Endothelial cell of umbilical vein (primary cell): ENCODE measurements around the gene RPL18. TPM values are rescaled to one million over a fixed set of nuclear protein-coding genes. Genes with fewer than 3 reads are reported as not detected.

Experiments used
- BruUV-seq: library from RNA; stranded (reverse); fragments of 400-500 nt; replicated peaks from 2 replicates; lab custom pipeline; 2021; lab: Mats Ljungman, UMichigan
- CTCF ChIA-PET: fragments of 300-600, 350-600 bp; sonication (Branson Sonifier 250); formaldehyde crosslinking; loops from one replicate; lab custom pipeline; 2021; ENCODE audit warnings: antibody characterized with exemption, inconsistent platforms; lab: Charles Lee
- POLR2A ChIA-PET: fragments of 300-600, 350-600 bp; sonication (Branson Sonifier 250); formaldehyde crosslinking; loops from one replicate; lab custom pipeline; 2021; ENCODE audit warnings: antibody characterized with exemption, inconsistent platforms; lab: Charles Lee
- DNase-seq: peaks from one replicate; pipeline ENCODE4 v3.0.0-alpha.2; 2011; ENCODE audit warnings: low read depth, low spot score
- FAIRE-seq: peaks from 2 replicates; lab custom pipeline; 2011; peaks lifted over from hg19 to GRCh38; lab: Jason Lieb, UNC
- H2AFZ ChIP-seq: 2 replicates; pipeline ENCODE4 v1.6.0; 2012; ENCODE audit warnings: low read depth, low read length, control low read depth, inconsistent platforms
- H3K27ac ChIP-seq: 2 replicates; pipeline ENCODE4 v1.5.1; 2011; ENCODE audit warnings: low read depth, mild to moderate bottlenecking, control low read depth, low read length, moderate library complexity; ENCODE audit not compliant: insufficient read depth
- H3K27me3 ChIP-seq, 2 experiments: 2 replicates each; pipeline versions ENCODE4 v1.6.0 to v1.6.1; 2011; ENCODE audit warnings: low read length in 2 of 2, mixed read lengths in 1 of 2; ENCODE audit not compliant: control insufficient read depth in 2 of 2, insufficient read depth in 2 of 2
- H3K36me3 ChIP-seq, 2 experiments: 2 replicates in 1 of 2; 3 replicates in 1 of 2; pipeline ENCODE4 v1.5.1; 2011; ENCODE audit warnings: low read length in 2 of 2, mild to moderate bottlenecking in 1 of 2, moderate library complexity in 1 of 2; ENCODE audit not compliant: control insufficient read depth in 2 of 2, insufficient read depth in 2 of 2; ENCODE audit errors: extremely low read depth in 1 of 2
- H3K4me1 ChIP-seq: 3 replicates; pipeline ENCODE4 v1.5.1; 2011; ENCODE audit warnings: mild to moderate bottlenecking, low read length; ENCODE audit not compliant: control insufficient read depth, insufficient read depth; ENCODE audit errors: extremely low read depth
- H3K4me2 ChIP-seq: 2 replicates; pipeline ENCODE4 v1.6.1; 2011; ENCODE audit warnings: low read length, control low read depth, mixed read lengths; ENCODE audit not compliant: insufficient read depth
- H3K4me3 ChIP-seq, 3 experiments: fragments of 200-600 bp in 1 of 3; sonication (generic), shearing (Covaris generic) in 1 of 3; replicated peaks in 1 of 3; 2 replicates each; pipeline ENCODE4 v1.5.1; 2011 to 2016; ENCODE audit warnings: control low read depth in 3 of 3, low read length in 3 of 3, mild to moderate bottlenecking in 2 of 3, inconsistent platforms in 1 of 3, low read depth in 1 of 3, moderate library complexity in 1 of 3; ENCODE audit not compliant: insufficient read depth in 1 of 3
- H3K79me2 ChIP-seq: 2 replicates; pipeline ENCODE4 v1.6.0; 2012; ENCODE audit warnings: low read length, inconsistent platforms; ENCODE audit not compliant: control insufficient read depth, insufficient read depth
- H3K9ac ChIP-seq: replicated peaks from 2 replicates; pipeline ENCODE3; 2011; ENCODE audit warnings: low read length, control low read depth; ENCODE audit not compliant: insufficient read depth; ENCODE audit errors: extremely low read depth
- H3K9me1 ChIP-seq: replicated peaks from 3 replicates; pipeline ENCODE4 v1.6.0; 2011; ENCODE audit warnings: mild to moderate bottlenecking, low read length; ENCODE audit not compliant: control insufficient read depth, insufficient read depth; ENCODE audit errors: extremely low read depth
- H3K9me3 ChIP-seq: replicated peaks from 2 replicates; pipeline ENCODE4 v1.5.1; 2012; ENCODE audit warnings: low read length, inconsistent platforms; ENCODE audit not compliant: control insufficient read depth, insufficient read depth
- H4K20me1 ChIP-seq: replicated peaks from 2 replicates; pipeline ENCODE3; 2011; ENCODE audit warnings: mild to moderate bottlenecking, low read length; ENCODE audit not compliant: control insufficient read depth, insufficient read depth; ENCODE audit errors: extremely low read depth
- EZH2 ChIP-seq: IDR thresholded peaks from 2 replicates; pipeline ENCODE4 v1.6.1; 2012; ENCODE audit warnings: borderline replicate concordance, low read depth, mild to moderate bottlenecking, moderate library complexity, low read length, inconsistent platforms; ENCODE audit not compliant: severe bottlenecking
- FOS ChIP-seq: IDR thresholded peaks from 2 replicates; pipeline ENCODE4 v1.6.1; 2011; ENCODE audit warnings: mild to moderate bottlenecking, low read length, moderate library complexity, borderline replicate concordance; ENCODE audit not compliant: insufficient read depth
- GATA2 ChIP-seq: IDR thresholded peaks from 2 replicates; pipeline ENCODE4 v1.7.0; 2011; ENCODE audit warnings: low read depth, mild to moderate bottlenecking, moderate library complexity, mixed read lengths, low read length; ENCODE audit not compliant: insufficient read length, insufficient read depth
- JUN ChIP-seq: IDR thresholded peaks from 2 replicates; pipeline ENCODE4 v1.6.1; 2011; ENCODE audit warnings: borderline replicate concordance, low read depth; ENCODE audit not compliant: insufficient read length, insufficient read depth
- MAX ChIP-seq: IDR thresholded peaks from 2 replicates; pipeline ENCODE4 v1.6.1; 2011; ENCODE audit not compliant: insufficient read depth, insufficient read length
- MYC ChIP-seq: IDR thresholded peaks from one replicate; pipeline ENCODE4 v1.6.1; 2011; ENCODE audit warnings: mild to moderate bottlenecking, low read depth, low read length
- POLR2A ChIP-seq: IDR thresholded peaks from 2 replicates; pipeline ENCODE4 v1.6.1; 2012; ENCODE audit warnings: low read depth, mild to moderate bottlenecking, control low read depth, low read length
- POLR2AphosphoS5 ChIP-seq: IDR thresholded peaks from 2 replicates; pipeline ENCODE4 v1.6.1; 2012; ENCODE audit warnings: low read depth, mild to moderate bottlenecking, control low read depth, low read length, moderate library complexity; ENCODE audit not compliant: insufficient read depth
- dilution Hi-C: fragments of 300-500 bp; cut with MboI; formaldehyde crosslinking; loops from one replicate; pipeline ENCODE4 v1.15.0; 2019; ENCODE audit warnings: low sequenced_read_pairs; ENCODE audit not compliant: extremely low pct_ligation_motif_present
- intact Hi-C: fragments of 100-400 bp; cut with micrococcal nuclease; formaldehyde crosslinking; loops from one replicate; pipeline ENCODE4 v1.10.0; 2022
- polyA plus RNA-seq, 4 experiments: library from polyadenylated mRNA; depleted of rRNA in 3 of 4; stranded (reverse) in 3 of 4; unstranded in 1 of 4; fragments of >200 nt; gene quantifications; 2 replicates each; pipeline versions ENCODE4 v1.2.1 to v1.2.3, GENCODE V29; 2011 to 2012; ENCODE audit warnings: missing spikeins in 1 of 4
- total RNA-seq: library from RNA; stranded (reverse); gene quantifications from 2 replicates; pipeline ENCODE4 v1.2.3, GENCODE V29; 2021
- TF ChIP-seq, protein P1 (sequence below), 2 donors: IDR thresholded peaks; 1 replicate in 1 of 2; 2 replicates in 1 of 2; pipeline ENCODE4 v1.5.1; 2011; ENCODE audit warnings: low read length in 2 of 2, mild to moderate bottlenecking in 2 of 2, moderate library complexity in 2 of 2, control low read depth in 1 of 2, inconsistent platforms in 1 of 2, low read depth in 1 of 2; ENCODE audit not compliant: insufficient read depth in 1 of 2; ENCODE audit errors: extremely low read depth in 1 of 2

RPL18 gene
- total and polyA plus RNA-seq, 2 donors (not counting 3 experiments of a cell fraction or from before 2014, with no cell fraction given) = 1,407 to 2,154 TPM

DNA sequence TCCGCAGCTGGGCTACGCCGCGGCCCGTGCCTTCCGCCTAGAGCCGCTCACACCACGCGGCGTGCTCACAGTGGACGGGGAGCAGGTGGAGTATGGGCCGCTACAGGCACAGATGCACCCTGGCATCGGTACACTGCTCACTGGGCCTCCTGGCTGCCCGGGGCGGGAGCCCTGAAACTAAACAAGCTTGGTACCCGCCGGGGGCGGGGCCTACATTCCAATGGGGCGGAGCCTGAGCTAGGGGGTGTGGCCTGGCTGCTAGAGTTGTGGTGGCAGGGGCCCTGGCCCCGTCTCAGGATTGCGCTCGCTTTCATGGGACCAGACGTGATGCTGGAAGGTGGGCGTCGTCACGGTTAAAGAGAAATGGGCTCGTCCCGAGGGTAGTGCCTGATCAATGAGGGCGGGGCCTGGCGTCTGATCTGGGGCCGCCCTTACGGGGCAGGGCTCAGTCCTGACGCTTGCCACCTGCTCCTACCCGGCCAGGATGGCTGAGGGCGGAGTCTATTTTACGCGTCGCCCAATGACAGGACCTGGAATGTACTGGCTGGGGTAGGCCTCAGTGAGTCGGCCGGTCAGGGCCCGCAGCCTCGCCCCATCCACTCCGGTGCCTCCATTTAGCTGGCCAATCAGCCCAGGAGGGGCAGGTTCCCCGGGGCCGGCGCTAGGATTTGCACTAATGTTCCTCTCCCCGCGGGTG lies 10.8 kb upstream of the RPL18 start:
- H3K4me1 ChIP-seq = peaks cover 20% of the 10 kb centered on the region
- peaks cover 0 to 2% of the 10 kb centered on the region in 2 experiments for H3K36me3 ChIP-seq
- ChIA-PET POLR2A (interaction anchor here (1.0 to 2.0 kb wide), 3 partner anchors 8 to 17 kb away, joined by 3 to 10 read pairs (median 3); partner anchors contain the start of genes RPL18 and SPHK2), CTCF (interaction anchor here (0.8 to 2.3 kb wide), 10 partner anchors 8 to 341 kb away, joined by 3 to 12 read pairs (median 8); partner anchors contain the start of genes CA11, RPL18 and SPHK2)
- dilution Hi-C loops (no loop called here), intact Hi-C loops (loop anchor here (10.0 kb wide), 1 partner anchor 365 kb away; the partner anchor contains the start of genes GYS1 and RUVBL2)
- peak overlapping the region; percentile 60 for H3K4me2 ChIP-seq
- FAIRE-seq (peak; percentile 96), DNase-seq (peak; percentile 82)
- peak overlapping the region; percentile 13 for H3K27ac ChIP-seq
- H3K9ac ChIP-seq = no peak overlapping the region
- H3K4me3 ChIP-seq = peak overlapping the region in 2 of 3 experiments; percentile 6 to 19
- no peaks in the 10 kb centered on the region for H3K79me2 ChIP-seq
- no peaks in the 10 kb centered on the region for H4K20me1 ChIP-seq
- no TSS peak for BruUV-seq
- H2AFZ ChIP-seq = peak overlapping the region; percentile 63
- H3K9me1 ChIP-seq = no peaks in the 10 kb centered on the region
- no peaks in the 10 kb centered on the region for H3K9me3 ChIP-seq
- H3K27me3 ChIP-seq = no peaks in the 10 kb centered on the region
- TF ChIP-seq MYC (no peak), EZH2 (no peak), POLR2AphosphoS5 (peak; percentile 65)

DNA sequence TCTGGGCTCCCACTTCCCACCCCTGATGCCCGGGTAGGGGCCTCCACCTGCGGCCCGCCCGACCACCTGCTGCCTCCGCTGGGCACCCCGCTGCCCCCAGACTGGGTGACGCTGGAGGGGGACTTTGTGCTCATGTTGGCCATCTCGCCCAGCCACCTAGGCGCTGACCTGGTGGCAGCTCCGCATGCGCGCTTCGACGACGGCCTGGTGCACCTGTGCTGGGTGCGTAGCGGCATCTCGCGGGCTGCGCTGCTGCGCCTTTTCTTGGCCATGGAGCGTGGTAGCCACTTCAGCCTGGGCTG lies 10.3 kb upstream of the RPL18 start:
- no peak for DNase-seq
- no peak overlapping the region for H3K9ac ChIP-seq
- ChIA-PET POLR2A (interaction anchor here (2.0 kb wide), 1 partner anchor 10 kb away, joined by 10 read pairs; the partner anchor contains the start of genes RPL18 and SPHK2), CTCF (interaction anchor here (1.0 to 2.0 kb wide), 3 partner anchors 10 to 67 kb away, joined by 3 to 12 read pairs (median 11); partner anchors contain the start of genes CA11, RPL18 and SPHK2)
- no peak overlapping the region for H2AFZ ChIP-seq
- peaks cover 18% of the 10 kb centered on the region for H3K4me1 ChIP-seq
- H3K4me2 ChIP-seq = no peak overlapping the region
- H3K4me3 ChIP-seq = no peak overlapping the region
- FAIRE-seq = no peak
- H4K20me1 ChIP-seq = no peaks in the 10 kb centered on the region
- dilution Hi-C loops = no loop called here
- no peaks in the 10 kb centered on the region for H3K27me3 ChIP-seq
- no TSS peak for BruUV-seq
- H3K79me2 ChIP-seq = no peaks in the 10 kb centered on the region
- H3K27ac ChIP-seq = no peak overlapping the region
- H3K9me3 ChIP-seq = no peaks in the 10 kb centered on the region
- H3K9me1 ChIP-seq = no peaks in the 10 kb centered on the region
- intact Hi-C loops = no loop called here
- peaks cover 0 to 2% of the 10 kb centered on the region in 2 experiments for H3K36me3 ChIP-seq
- TF ChIP-seq, protein P1, sequence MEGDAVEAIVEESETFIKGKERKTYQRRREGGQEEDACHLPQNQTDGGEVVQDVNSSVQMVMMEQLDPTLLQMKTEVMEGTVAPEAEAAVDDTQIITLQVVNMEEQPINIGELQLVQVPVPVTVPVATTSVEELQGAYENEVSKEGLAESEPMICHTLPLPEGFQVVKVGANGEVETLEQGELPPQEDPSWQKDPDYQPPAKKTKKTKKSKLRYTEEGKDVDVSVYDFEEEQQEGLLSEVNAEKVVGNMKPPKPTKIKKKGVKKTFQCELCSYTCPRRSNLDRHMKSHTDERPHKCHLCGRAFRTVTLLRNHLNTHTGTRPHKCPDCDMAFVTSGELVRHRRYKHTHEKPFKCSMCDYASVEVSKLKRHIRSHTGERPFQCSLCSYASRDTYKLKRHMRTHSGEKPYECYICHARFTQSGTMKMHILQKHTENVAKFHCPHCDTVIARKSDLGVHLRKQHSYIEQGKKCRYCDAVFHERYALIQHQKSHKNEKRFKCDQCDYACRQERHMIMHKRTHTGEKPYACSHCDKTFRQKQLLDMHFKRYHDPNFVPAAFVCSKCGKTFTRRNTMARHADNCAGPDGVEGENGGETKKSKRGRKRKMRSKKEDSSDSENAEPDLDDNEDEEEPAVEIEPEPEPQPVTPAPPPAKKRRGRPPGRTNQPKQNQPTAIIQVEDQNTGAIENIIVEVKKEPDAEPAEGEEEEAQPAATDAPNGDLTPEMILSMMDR (IDR thresholded peaks at IDR 0.05; ENCODE audit: extremely low read depth in 1 of 2, insufficient read depth in 1 of 2, low read depth in 1 of 2, low read length in 2 of 2) = no peak
- TF ChIP-seq MYC (no peak), GATA2 (no peak), FOS (no peak), EZH2 (no peak), MAX (no peak), POLR2A (no peak), JUN (no peak), POLR2AphosphoS5 (no peak)
